Upper lobe of left lung (tissue), 6 donors: Measurements from ENCODE around the gene STXBP6. TPM values are rescaled to one million over a fixed set of nuclear protein-coding genes. Genes with fewer than 3 reads are reported as not detected.

Experiments used
- ATAC-seq, 2 donors: fragments of 200-7000 bp; cut with Tn5 transposase; one replicate each; pipeline ENCODE4 v1.9.1; 2022; ENCODE audit warnings: mild to moderate bottlenecking in 2 of 2, moderate library complexity in 2 of 2; ENCODE audit not compliant: low FRiP score in 2 of 2
- DNase-seq, 2 donors: peaks; one replicate each; pipeline ENCODE4 v3.0.0-alpha.2; 2019 to 2020
- H3K27ac ChIP-seq, 4 donors: fragments of 200-600 bp; sonication (generic); one replicate each; pipeline ENCODE4 v1.5.1; 2016 to 2019
- H3K27me3 ChIP-seq, 4 donors: fragments of 200-600 bp; sonication (generic); one replicate each; pipeline ENCODE4 v1.5.1; 2017 to 2019
- H3K36me3 ChIP-seq, 4 donors: fragments of 200-600 bp; sonication (generic); one replicate each; pipeline ENCODE4 v1.5.1; 2016 to 2019
- H3K4me1 ChIP-seq, 4 donors: fragments of 200-600 bp; sonication (generic); one replicate each; pipeline ENCODE4 v1.5.1; 2018 to 2019
- H3K4me3 ChIP-seq, 4 donors: fragments of 200-600 bp; sonication (generic); one replicate each; pipeline ENCODE4 v1.5.1; 2017 to 2019; ENCODE audit warnings: mild to moderate bottlenecking in 2 of 4, moderate library complexity in 1 of 4
- H3K9me3 ChIP-seq, 4 donors: fragments of 200-600 bp; sonication (generic); one replicate each; pipeline ENCODE4 v1.5.1; 2018 to 2019
- EP300 ChIP-seq, 4 donors: sonication (generic); formaldehyde crosslinking; IDR thresholded peaks; one replicate each; pipeline ENCODE4 v1.5.1; 2017; ENCODE audit warnings: antibody characterized with exemption in 4 of 4, control low read depth in 2 of 4
- POLR2A ChIP-seq, 4 donors: fragments of 450-650 bp; IDR thresholded peaks; one replicate each; pipeline ENCODE4 v1.5.1; 2016 to 2017; ENCODE audit warnings: antibody characterized with exemption in 4 of 4, mild to moderate bottlenecking in 2 of 4
- POLR2AphosphoS5 ChIP-seq, 2 donors: sonication (generic); formaldehyde crosslinking; IDR thresholded peaks; one replicate each; pipeline ENCODE4 v1.5.1; 2017; ENCODE audit warnings: antibody characterized with exemption in 2 of 2
- WGBS, 2 donors: methylation state at CpG; one replicate each; pipeline ENCODE4 v1.1.5; 2017 to 2018; 5-methylcytosine and 5-hydroxymethylcytosine counted together
- total RNA-seq, 6 donors: library from RNA; depleted of rRNA in 4 of 6; stranded (reverse); fragments of >200 nt in 4 of 6; gene quantifications; one replicate each; pipeline versions ENCODE4 v1.1.0 to v1.2.1, GENCODE V29; 2016 to 2021
- TF ChIP-seq, protein P1 (sequence below), 6 experiments: fragments of 450-650 bp in 4 of 6; fragments of 200-600 bp in 2 of 6; sonication (generic) in 2 of 6; IDR thresholded peaks; one replicate each; pipeline ENCODE4 v1.5.1; 2016 to 2019; ENCODE audit warnings: antibody characterized with exemption in 6 of 6
- donor health status: DM: no; HTN: no; CAD: no; lungs with moderate emphysema.
- donor health status: DM: no; HTN: yes; CAD: no; lungs with severe emphysema.

STXBP6 gene
- total RNA-seq, 6 donors from 2014 or later: 13.6 to 38.3 (median 23.7) TPM

DNA sequence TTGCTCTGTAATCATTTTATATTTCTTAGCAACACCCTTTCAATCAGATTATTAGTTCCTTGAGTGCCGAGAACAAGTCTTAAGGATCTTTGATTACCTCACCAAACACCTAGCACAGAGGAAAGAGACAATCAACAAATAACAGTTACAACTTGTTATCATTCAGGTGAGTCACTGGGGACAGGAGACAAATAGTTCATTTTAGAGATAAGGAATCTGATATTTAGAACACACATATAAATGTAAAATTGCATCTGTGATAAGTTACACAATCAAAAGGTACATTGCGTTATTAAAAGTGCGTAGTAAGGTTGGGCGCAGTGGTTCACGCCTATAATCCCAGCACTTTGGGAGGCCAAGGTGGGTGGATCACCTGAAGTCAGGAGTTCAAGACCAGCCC lies 5.1 kb upstream of the STXBP6 start:
- ATAC-seq (no peak), DNase-seq (no peak)
- 95 to 97% methylated on average over 5 of the region's 5 CpGs for WGBS, 2 donors
- no peak overlapping the region for H3K4me3 ChIP-seq
- TF ChIP-seq, protein P1, sequence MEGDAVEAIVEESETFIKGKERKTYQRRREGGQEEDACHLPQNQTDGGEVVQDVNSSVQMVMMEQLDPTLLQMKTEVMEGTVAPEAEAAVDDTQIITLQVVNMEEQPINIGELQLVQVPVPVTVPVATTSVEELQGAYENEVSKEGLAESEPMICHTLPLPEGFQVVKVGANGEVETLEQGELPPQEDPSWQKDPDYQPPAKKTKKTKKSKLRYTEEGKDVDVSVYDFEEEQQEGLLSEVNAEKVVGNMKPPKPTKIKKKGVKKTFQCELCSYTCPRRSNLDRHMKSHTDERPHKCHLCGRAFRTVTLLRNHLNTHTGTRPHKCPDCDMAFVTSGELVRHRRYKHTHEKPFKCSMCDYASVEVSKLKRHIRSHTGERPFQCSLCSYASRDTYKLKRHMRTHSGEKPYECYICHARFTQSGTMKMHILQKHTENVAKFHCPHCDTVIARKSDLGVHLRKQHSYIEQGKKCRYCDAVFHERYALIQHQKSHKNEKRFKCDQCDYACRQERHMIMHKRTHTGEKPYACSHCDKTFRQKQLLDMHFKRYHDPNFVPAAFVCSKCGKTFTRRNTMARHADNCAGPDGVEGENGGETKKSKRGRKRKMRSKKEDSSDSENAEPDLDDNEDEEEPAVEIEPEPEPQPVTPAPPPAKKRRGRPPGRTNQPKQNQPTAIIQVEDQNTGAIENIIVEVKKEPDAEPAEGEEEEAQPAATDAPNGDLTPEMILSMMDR (IDR thresholded peaks at IDR 0.05): no peak
- TF ChIP-seq POLR2AphosphoS5 (IDR thresholded peaks at IDR 0.05) (no peak), EP300 (IDR thresholded peaks at IDR 0.05) (no peak), POLR2A (IDR thresholded peaks at IDR 0.05) (no peak)
- no peaks in the 10 kb centered on the region for H3K9me3 ChIP-seq
- H3K36me3 ChIP-seq: no peaks in the 10 kb centered on the region
- H3K4me1 ChIP-seq: peaks cover 0 to 16% (median 9%) of the 10 kb centered on the region in 4 donors
- H3K27ac ChIP-seq: no peak overlapping the region
- peaks cover 0 to 4% (median 0%) of the 10 kb centered on the region in 4 donors for H3K27me3 ChIP-seq

- no peak overlapping the region for H3K27ac ChIP-seq
- TF ChIP-seq, protein P1 (IDR thresholded peaks at IDR 0.05): no peak
- TF ChIP-seq POLR2A (IDR thresholded peaks at IDR 0.05): no peak
- TF ChIP-seq POLR2AphosphoS5 (IDR thresholded peaks at IDR 0.05): no peak
- H3K9me3 ChIP-seq: no peaks in the 10 kb centered on the region
- ATAC-seq (no peak), DNase-seq (no peak)
- peaks cover 5 to 26% (median 17%) of the 10 kb centered on the region in 4 donors for H3K4me1 ChIP-seq
- H3K27me3 ChIP-seq: peaks cover 0 to 15% (median 3%) of the 10 kb centered on the region in 4 donors
- 80 to 95% methylated on average over 1 of the region's 1 CpG for WGBS, 2 donors
- no peaks in the 10 kb centered on the region for H3K36me3 ChIP-seq
- no peak overlapping the region for H3K4me3 ChIP-seq
Observed at GRCh38 chr14:25053585-25053984, 3.6 kb upstream of the STXBP6 start.

- Histone ChIP-seq H3K4me1 (peaks cover 5 to 26% (median 17%) of the 10 kb centered on the region in 4 donors), H3K4me3 (no peak overlapping the region), H3K27me3 (peaks cover 0 to 15% (median 3%) of the 10 kb centered on the region in 4 donors), H3K9me3 (no peaks in the 10 kb centered on the region), H3K27ac (no peak overlapping the region), H3K36me3 (no peaks in the 10 kb centered on the region)
- DNase-seq: no peak
- TF ChIP-seq POLR2A (IDR thresholded peaks at IDR 0.05) (no peak), EP300 (IDR thresholded peaks at IDR 0.05) (no peak), POLR2AphosphoS5 (IDR thresholded peaks at IDR 0.05) (no peak)
- TF ChIP-seq, protein P1 (IDR thresholded peaks at IDR 0.05): no peak
- WGBS, 2 donors: 78 to 83% methylated on average over 4 of the region's 4 CpGs
- no peak for ATAC-seq
Observed at GRCh38 chr14:25052921-25053320, 3.0 kb upstream of the STXBP6 start.

GRCh38 chr14:25052385-25052784 lies 2.4 kb upstream of the STXBP6 start:
- Histone ChIP-seq H3K9me3 (no peaks in the 10 kb centered on the region), H3K36me3 (no peaks in the 10 kb centered on the region), H3K27ac (no peak overlapping the region), H3K4me1 (peaks cover 5 to 26% (median 17%) of the 10 kb centered on the region in 4 donors), H3K4me3 (no peak overlapping the region), H3K27me3 (peaks cover 0 to 15% (median 3%) of the 10 kb centered on the region in 4 donors)
- 21 to 22% methylated on average over 2 of the region's 2 CpGs for WGBS, 2 donors
- no peak for ATAC-seq
- DNase-seq: no peak
- no peak for TF ChIP-seq POLR2A (IDR thresholded peaks at IDR 0.05)
- TF ChIP-seq EP300 (IDR thresholded peaks at IDR 0.05): no peak
- TF ChIP-seq, protein P1 (IDR thresholded peaks at IDR 0.05): no peak
- no peak for TF ChIP-seq POLR2AphosphoS5 (IDR thresholded peaks at IDR 0.05)
